ENCODE data around the gene NAT9. TPM values are rescaled to one million over a fixed set of nuclear protein-coding genes. Genes with fewer than 3 reads are reported as not detected.

Gene NAT9
- total RNA-seq, 1 experiment from 2014 or later = 63.5 TPM

GRCh38 chr17:74744714-74745547 lies 31.2 kb downstream of the NAT9 start:
- H3K9me3 Mint-ChIP-seq = no peaks in the 10 kb centered on the region; a peak in 1 of 5 replicates
- Histone ChIP-seq H3K56ac (ENCODE audit: insufficient read length, low read depth, low read length) (no peak overlapping the region), H3K14ac (ENCODE audit: insufficient read depth, low read length) (no peak overlapping the region), H4K20me1 (ENCODE audit: control insufficient read depth, insufficient read depth, insufficient read length) (no peaks in the 10 kb centered on the region), H2BK15ac (ENCODE audit: low read depth, low read length) (no peak overlapping the region; the same call in 1 of the 2 replicates), H2AFZ (ENCODE audit: low read length) (no peak overlapping the region), H3K9ac (ENCODE audit: extremely low read depth, insufficient read length, low read length) (no peak overlapping the region), H2AK5ac (ENCODE audit: insufficient read length, low read length) (no peak overlapping the region), H3K4me2 (ENCODE audit: insufficient read depth, insufficient read length, low read length) (peak overlapping the region; percentile 56), H4K5ac (ENCODE audit: insufficient read length, low read depth, low read length) (no peak overlapping the region), H3K79me2 (ENCODE audit: insufficient read depth, low read length) (peaks cover 1% of the 10 kb centered on the region; the same call in 1 of the 2 replicates), H4K8ac (replicated peaks; ENCODE audit: insufficient read length, low read depth, low read length) (no peak overlapping the region), H3T11ph (ENCODE audit: low read length) (no peak overlapping the region), H2BK5ac (ENCODE audit: insufficient read length, low read length) (no peak overlapping the region), H3K4ac (ENCODE audit: low read depth, low read length) (no peak overlapping the region), H2BK12ac (ENCODE audit: insufficient read length, low read depth, low read length) (no peak overlapping the region), H2BK120ac (ENCODE audit: low read depth, low read length, poor library complexity, severe bottlenecking) (no peak overlapping the region), H3K79me1 (ENCODE audit: insufficient read depth, low read depth, low read length, poor library complexity, severe bottlenecking) (no peaks in the 10 kb centered on the region), H3K9me3 (ENCODE audit: control insufficient read depth, low read depth, low read length) (no peaks in the 10 kb centered on the region), H3K18ac (ENCODE audit: insufficient read length, low read depth, low read length) (no peak overlapping the region), H3K23ac (ENCODE audit: insufficient read length, low read depth, low read length) (no peak overlapping the region), H3K23me2 (ENCODE audit: insufficient read length, low read depth, low read length, poor library complexity, severe bottlenecking) (peaks cover 9% of the 10 kb centered on the region), H3K27me3 (ENCODE audit: insufficient read depth, low read length) (no peaks in the 10 kb centered on the region), H4K91ac (ENCODE audit: insufficient read length, low read depth, low read length) (no peak overlapping the region), H3K4me1 (ENCODE audit: insufficient read depth, low read length) (peaks cover 15% of the 10 kb centered on the region), H3K27ac (ENCODE audit: insufficient read length, low read depth, low read length) (no peak overlapping the region), H2BK20ac (ENCODE audit: low read depth, low read length, poor library complexity, severe bottlenecking) (no peak overlapping the region)
- H3K4me3 Mint-ChIP-seq = peak overlapping the region; percentile 43 to 71
- peak; percentile 100 for TF ChIP-seq CTCF (conservative IDR thresholded peaks at IDR 0.05)
- H3K27ac Mint-ChIP-seq = no peak overlapping the region
- H3K4me1 Mint-ChIP-seq = peaks cover 34% of the 10 kb centered on the region in 2 experiments
- no CpG with 5 or more reads among the region's 24 CpGs for WGBS (ENCODE audit: extremely low coverage, insufficient read length, low lambda C conversion rate)
- peaks cover 13% of the 10 kb centered on the region for H3K27me3 Mint-ChIP-seq (ENCODE audit: low read depth)
- DNase-seq = peak; percentile 91
- H3K36me3 Mint-ChIP-seq (ENCODE audit: insufficient read depth in 1 of 3, low read depth in 3 of 3) = peaks cover 0 to 4% (median 0%) of the 10 kb centered on the region in 3 experiments; a peak in 2 of 7 replicates
